WTC11 (cell line): ENCODE results near the gene IVL.

Source experiments
- NFE2L1 ChIP-seq: sonication (generic); formaldehyde crosslinking; IDR thresholded peaks from 2 replicates; pipeline ENCODE4 v1.8.1; 2023; ENCODE audit warnings: missing genetic modification reagents
- TEAD4 ChIP-seq: sonication (generic); formaldehyde crosslinking; IDR thresholded peaks from 2 replicates; pipeline ENCODE4 v1.8.0; 2022; ENCODE audit warnings: mild to moderate bottlenecking, missing genetic modification reagents
- ZBTB21 ChIP-seq: sonication (generic); formaldehyde crosslinking; IDR thresholded peaks from 2 replicates; pipeline ENCODE4 v1.8.1; 2023; ENCODE audit warnings: mild to moderate bottlenecking, missing genetic modification reagents, borderline replicate concordance
- ZNF423 ChIP-seq: fragments of 250-450 bp; sonication (Bioruptor Pico); IDR thresholded peaks from 2 replicates; pipeline ENCODE4 v2.1.2; 2022; ENCODE audit warnings: mild to moderate bottlenecking, moderate library complexity
- TF ChIP-seq, protein P1 (sequence below): fragments of 200-600 bp; IDR thresholded peaks from 2 replicates; pipeline ENCODE4 v1.8.0; 2022; ENCODE audit warnings: antibody characterized with exemption
- TF ChIP-seq, protein P2 (sequence below): fragments of 250-450 bp; sonication (Bioruptor Pico); conservative IDR thresholded peaks from 2 replicates; pipeline ENCODE4 v1.9.0; 2021; ENCODE audit warnings: mild to moderate bottlenecking

DNA sequence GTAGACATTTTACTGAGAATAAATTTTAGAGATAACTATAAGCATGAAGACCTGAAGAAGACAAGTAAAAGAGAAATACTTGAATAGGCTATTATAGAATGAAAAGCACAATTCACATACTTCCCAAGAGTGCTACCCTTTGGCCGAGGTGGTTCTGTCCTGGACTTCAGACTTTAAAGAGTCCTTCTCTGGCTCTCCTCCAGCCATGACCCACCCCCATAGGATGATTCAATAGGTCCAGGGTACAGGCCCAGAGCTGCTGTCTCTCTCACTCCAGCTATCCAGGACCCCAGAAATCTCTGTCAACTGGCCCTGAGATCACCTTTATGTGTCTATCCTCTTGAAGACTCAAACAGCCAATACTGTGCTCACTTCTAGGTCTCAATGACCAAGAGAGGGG lies 31.5 kb upstream of the IVL start:
- TF ChIP-seq, protein P1, sequence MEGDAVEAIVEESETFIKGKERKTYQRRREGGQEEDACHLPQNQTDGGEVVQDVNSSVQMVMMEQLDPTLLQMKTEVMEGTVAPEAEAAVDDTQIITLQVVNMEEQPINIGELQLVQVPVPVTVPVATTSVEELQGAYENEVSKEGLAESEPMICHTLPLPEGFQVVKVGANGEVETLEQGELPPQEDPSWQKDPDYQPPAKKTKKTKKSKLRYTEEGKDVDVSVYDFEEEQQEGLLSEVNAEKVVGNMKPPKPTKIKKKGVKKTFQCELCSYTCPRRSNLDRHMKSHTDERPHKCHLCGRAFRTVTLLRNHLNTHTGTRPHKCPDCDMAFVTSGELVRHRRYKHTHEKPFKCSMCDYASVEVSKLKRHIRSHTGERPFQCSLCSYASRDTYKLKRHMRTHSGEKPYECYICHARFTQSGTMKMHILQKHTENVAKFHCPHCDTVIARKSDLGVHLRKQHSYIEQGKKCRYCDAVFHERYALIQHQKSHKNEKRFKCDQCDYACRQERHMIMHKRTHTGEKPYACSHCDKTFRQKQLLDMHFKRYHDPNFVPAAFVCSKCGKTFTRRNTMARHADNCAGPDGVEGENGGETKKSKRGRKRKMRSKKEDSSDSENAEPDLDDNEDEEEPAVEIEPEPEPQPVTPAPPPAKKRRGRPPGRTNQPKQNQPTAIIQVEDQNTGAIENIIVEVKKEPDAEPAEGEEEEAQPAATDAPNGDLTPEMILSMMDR: no peak
- TF ChIP-seq ZNF423 (no peak), ZBTB21 (no peak), TEAD4 (CRISPR knock-in tag) (no peak), NFE2L1 (CRISPR knock-in tag) (no peak)
- TF ChIP-seq, protein P2, sequence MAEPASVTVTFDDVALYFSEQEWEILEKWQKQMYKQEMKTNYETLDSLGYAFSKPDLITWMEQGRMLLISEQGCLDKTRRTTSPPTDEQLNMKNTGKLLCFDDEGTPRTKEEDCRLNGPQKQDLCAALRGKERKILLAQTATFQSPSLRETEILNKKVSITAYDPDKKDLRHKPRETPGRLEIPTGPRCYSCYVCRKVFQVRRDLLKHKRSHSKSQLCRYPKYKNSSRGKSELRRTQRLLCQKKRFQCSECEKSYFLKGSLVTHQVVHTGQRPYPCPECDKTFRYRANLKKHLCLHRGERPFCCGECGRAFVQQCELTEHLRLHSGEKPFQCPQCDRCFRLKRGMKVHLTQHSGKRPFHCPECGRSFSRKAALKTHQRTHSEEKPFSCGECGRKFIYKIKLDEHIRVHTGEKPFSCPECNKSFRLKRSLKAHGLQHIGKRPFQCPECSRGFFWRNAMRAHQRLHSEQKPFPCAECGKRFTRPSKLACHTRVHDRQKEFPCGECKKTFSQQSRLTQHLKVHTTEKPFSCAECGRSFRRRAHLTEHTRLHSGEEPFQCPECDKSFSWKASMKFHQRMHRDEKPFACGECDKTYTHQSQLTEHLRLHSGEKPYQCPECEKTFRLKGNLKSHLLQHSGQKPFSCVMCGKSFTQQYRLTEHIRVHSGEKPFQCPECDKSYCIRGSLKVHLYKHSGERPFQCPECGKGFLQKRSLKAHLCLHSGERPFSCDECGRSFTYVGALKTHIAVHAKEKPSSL (CRISPR knock-in tag): no peak
